NCI-H526 treated with DMSO at 0.1 percent for 48 hours (cell line): ENCODE data around the gene SNAP29.
"Not testable (repeated sequence)": the region's sequence is repeated elsewhere in the genome, so short reads cannot be mapped to it uniquely, and the experiment has no call there.

Experiments used
- DNase-seq: peaks from one replicate; lab custom pipeline; 2025; lab: John Stamatoyannopoulos, UW

Gene SNAP29

DNA sequence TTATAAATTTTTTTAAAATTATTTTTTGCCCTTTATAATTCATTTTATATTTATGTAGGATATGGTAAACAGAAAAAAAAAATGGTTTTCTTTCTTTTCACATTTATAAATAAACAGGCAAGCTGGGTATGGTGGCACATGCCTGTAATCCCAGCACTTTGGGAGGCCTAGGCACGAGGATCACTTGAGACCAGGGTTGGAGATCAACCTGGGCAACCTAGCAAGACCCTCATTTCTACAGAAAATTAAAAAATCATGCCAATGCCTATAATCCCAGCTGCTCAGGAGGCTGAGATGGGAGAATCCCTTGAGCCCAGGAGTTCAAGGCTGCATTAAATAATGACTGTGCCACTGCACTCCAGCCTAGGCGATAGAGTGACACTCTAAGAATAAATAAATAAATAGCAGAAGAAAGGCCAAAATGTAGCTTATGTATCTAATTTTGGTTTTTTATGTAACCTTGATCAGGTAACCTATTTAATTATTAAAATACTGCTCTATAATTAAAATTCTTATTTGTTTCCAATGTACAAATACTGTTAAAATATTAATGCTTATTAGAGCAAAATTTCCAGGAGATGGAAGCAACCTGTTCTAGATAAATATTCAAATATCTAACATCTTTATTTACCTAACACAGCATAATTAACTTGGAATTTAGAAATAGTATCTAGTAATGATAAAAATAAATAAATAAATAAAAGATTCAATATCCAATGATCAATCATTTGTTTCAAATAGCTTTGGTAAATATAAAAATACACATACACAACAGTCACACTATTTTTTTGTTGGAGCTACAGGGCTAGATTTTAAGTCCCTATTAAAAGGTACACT, 21.6 kb upstream of the SNAP29 start:
- DNase-seq: no peak

DNA sequence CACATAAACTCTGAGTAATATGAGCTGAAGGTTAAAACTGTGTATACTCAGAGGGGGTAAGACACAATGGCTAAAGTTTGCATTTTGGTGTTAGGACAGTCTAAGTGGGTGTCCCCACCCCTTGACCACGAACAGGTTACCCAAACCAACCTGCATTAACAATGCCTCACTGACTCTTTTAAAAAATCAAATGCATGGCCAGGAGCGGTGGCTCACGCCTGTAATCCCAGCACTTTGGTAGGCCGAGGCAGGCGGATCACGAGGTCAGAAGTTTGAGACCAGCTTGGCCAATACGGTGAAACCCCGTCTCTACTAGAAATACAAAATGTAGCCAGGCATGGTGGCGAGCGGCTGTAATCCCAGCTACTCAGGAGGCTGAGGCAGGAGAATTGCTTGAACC, 19.5 kb upstream of the SNAP29 start:
- DNase-seq: not testable (repeated sequence)

DNA sequence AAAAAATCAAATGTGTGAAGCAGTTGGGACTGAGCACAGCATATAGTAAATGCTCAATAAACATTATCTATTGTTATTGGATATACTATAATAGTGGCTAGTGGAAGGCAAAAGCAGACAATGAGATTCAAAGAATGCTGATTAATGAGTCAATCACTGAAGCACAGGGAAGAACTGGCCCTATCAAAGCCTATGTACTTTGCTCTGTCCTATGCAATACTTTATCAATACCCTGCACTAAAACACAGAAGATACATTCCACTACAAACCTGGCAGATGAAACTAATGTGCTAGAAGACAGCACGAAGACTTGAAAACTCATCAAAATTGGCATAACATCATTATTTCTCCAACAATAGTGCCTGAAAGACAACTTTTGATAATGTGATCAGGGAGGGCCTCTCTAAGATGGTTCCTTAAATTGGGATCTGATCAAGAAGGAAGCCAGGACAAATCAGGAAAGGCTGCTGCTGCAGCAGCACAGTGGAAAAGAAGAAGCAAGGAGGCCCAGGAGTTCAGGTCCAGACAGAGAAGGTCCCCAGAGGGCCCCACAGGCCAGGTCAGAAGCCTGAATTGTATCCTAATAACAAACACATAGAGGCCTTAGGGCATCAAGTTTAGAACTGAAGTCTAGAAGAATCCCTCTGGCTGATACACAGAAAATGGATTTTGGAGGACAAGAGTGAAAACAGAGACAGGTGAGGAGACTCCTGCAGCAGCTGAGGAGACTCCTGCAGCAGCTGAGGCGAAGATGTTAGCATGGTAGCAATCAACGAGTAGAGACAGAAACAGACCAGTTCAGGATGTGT, 18.8 kb upstream of the SNAP29 start:
- DNase-seq: no peak

DNA sequence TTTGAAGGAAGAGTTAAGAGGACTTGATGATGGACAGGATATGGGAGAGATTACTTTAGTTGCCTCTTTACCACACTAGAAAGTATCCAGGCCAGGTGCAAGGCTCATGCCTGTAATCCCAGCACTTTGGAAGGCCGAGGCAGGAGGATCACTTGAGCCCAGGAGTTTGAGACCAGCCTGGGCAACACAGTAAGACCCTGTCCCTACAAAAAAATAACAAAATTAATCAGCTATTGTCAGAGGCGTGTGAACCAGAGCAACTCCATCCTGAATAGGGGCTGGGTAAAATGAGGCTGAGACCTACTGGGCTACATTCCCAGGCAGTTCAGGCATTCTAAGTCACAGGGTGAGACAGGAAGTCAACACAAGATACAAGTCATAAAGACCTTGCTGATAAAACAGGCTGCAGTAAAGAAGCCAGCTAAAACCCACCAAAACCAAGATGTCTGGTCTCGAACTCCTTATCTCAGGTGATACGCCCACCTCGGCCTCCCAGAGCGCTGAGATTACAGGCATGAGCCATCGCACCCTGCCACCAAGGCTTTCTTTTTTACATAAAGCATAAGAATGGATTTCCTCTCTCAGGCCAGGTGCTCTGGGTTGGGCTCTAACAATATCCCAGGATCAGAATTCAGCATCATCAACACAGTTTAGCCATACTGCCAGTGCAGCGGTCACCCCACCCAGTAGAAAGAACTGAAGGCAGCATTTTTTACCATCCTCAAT, 18.0 kb upstream of the SNAP29 start:
- no peak for DNase-seq

DNA sequence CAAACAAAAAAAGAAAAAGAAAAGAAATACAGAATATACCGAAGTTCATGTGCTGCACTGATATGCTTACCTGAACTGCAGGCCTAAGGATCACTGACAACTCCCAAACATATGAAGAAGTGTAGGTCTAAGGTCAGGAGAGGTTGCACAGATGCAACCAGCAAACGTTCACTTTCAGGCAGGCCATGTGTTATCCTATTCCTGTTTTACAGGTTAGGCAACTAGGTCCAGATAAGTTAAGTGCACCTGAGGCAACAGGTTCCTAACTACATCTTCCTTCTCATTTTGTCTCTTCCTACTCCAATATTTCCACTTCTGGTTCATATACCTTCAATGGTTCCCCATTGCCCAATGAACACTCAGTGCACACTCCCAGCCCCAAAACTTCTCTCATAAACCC, 15.3 kb upstream of the SNAP29 start:
- no peak for DNase-seq

DNA sequence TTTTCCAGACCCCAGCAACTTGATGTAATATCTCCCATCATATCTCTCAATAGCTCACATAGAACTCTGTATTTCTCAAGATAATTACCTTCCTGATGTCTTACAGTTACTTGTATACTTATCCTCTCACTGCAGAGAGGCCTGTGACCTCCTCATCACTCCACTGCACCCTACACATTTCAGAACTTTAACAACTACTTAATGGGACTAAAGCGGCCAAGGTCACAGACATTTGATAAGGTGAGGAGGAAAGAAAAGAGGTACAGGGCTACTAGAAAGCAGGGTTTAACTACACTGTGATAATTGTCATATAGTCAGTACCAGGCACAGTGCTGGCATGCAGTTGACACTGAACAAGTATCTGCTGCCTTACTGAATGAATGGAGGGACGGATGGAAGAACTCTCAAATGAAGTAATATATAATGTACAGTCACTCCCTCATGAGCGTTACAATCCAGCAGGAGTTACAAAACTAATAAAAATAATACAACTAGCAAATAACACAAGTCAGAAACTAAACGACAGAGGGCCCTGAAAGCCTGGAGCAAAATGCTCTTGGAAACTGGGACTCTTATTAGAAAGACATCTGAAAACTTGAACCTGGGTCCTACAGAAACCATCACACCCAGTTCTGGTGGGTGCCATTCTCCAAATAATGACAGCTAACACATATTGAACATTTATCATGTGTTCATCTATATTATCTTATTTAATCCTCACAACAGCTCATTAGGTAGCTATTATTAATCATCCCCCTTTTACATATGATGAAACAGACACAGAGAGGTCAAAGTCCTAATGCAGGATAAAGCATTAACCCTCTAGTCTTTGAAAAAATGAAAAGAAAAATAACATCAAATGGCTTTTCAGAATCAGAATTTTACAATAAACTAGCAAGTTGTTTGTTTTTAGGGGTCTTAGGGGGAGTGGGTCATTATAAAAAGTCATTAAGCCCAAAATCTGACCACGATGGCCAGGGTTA, 14.5 kb upstream of the SNAP29 start:
- DNase-seq: no peak

DNA sequence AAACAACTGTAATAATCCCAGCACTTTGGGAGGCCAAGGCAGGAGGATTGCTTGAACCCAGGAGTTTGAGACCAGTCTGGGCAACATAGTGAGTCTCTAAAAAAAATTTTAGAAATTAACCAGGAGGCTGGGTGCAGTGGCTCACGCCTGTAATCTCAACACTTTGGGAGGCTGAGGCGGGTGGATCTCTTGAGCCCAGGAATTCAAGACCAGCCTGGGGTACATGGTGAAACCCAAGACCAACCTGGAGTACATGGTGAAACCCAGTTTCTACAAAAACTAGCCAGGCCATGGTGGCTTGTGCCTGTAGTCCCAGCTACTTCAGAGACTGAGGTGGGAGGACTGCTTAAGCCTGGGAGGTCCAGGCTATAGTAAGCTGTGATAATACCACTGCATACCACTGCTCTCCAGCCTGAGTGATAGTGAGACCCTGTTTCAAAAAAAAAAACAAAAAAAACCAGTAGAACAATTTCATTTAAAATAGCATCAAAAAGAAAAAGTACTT, 11.4 kb upstream of the SNAP29 start:
- no peak for DNase-seq

DNA sequence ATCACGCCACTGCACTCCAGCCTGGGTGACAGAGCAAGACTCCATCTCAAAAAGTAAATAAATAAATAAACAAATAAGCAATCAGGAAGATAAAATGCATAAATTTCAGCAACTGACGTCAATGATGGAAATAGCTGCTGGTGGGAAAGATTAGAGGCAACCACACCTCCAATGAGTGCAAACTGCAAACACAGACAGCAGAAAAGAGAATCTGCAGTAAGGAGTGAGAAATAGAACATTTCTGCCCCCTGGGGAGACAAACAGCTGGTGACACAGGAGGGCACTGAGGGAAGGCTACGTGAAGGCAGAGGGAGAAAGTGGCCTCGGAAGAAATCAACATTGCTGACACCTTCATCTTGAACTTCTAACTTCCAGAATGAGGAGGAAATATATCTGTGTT, 6.7 kb upstream of the SNAP29 start:
- DNase-seq: no peak

DNA sequence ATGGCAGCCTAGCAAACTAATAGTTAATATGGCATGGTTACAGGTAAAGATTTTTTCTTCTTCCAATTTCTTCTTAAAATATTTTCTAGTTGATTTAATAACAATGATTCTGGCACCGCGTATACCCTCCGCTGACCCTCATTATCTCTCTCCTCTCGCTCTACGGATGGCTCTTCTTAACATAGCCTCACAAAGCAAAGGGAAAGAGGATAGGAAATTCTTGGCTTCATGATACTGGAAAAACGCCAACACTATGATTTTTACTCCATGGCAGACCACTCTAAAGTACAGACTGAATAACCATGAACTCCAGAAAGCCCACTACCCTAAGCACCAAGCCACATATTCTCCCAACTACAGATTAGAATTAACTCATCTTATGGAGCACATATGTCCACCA, 6.3 kb upstream of the SNAP29 start:
- DNase-seq: no peak

DNA sequence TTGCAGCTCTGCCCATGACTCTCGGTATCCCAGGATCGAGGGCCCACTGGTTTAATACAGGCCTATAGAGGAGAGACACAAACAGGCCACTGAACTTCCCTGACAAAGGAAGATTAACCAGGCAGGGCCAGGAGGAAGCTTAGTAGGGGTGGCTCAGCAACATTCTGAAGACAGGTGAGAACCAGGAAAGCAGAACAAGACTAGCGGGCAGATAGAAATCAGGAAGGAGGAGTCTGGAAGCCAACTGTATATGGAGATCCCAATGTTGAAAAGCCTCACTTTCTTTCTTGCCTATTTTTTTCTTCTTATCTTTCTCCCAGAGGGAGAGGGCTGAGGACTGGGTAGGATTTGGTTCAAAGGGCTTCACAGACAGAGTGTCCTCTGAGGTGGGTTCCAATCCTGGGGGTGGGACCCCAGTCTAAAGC, 5.6 kb upstream of the SNAP29 start:
- DNase-seq: no peak

DNA sequence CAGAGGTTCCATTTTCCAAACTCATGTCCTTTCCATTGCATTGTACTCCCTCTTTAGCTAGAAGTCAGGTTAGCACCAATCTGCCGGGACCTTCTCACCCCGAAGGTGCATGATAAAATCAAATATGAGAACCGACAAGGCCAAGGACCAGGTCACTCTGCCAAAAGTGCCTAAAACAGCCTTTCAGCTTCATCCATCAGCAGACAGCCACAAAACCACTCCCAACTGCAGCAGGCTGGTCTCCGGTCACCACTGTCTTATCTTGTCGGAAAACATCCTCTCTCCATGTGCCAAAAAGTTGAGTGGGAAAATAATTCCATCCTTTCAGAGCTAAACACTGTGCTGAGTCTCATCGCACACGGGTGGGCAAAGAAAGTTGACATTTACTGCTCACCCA, 1.6 kb upstream of the SNAP29 start:
- DNase-seq: no peak

DNA sequence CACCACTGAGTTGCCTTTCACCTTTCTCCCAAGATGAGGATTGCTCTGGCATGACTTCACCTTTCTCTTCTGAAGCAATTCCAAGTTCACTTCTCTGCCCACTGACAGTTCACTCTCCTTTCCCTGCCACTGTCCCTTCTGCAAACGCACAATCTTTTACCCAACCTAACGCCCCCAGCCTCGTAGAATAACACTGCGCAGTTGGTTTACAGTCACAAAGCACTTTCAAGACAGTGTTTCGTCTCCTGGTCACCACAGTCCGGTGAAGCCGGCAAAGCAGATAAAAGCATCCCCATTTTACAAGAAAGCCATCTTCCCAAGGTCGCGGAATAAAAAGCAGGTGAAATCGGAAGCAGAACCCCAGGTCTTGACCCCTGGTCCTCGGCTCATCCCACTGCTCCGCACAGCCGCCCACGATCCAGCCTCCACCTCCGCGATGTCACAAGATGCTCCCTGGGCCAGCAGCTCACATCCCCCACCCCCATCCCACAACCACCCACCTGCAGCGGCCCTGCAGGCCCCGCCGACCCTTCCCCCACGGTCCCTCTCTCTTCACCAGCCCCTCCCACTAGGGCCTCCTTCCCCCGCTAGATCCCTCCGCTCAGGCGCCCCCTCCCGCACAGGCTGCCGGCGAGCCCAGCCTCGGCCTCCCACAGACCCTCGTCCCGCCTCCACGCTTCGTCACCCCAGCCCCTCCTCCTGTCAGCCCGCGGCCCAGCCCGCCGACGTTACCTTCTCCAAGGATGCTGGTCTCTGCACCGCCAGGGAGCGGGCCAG, 781 bp upstream of the SNAP29 start:
- DNase-seq: peak; percentile 62

DNA sequence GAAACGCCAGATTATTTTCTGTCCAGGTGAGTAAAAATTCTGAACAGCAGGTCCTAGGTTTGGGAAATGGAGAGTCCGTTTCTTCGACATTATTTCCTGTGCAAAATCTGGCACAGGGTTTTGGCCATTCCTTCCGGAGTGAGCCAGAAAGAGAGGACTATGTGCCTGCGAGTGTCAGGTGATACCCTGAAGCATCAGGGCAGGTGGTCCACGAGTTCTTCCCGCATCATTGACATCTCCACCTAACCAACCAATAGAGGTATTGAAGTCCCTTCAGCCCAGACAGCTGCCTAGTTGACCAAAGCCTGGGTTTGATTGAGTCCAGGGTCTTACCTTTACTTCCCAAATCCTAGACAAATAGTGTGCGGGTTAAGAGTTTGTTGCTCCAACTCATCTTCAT, 808 bp downstream of the SNAP29 start:
- no peak for DNase-seq

DNA sequence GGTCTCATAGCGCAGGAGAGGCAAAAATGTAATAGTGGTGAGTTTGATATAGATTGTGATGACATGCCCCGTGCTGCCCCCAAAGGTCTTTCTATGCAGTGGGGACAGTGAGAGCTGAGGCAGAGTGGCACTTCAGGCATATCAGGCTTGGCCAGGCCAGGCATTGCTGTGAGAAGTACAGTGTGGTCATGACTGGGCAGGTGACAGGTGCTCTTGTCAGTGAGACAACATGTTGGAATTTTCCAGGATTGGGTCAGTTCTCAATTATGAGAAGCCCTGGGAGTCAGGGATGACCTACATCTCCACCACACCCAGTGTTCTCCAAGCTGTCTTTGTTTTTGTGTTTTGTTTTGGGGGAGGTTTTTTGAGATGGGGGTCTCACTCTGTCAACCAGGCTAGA, 3.7 kb downstream of the SNAP29 start:
- DNase-seq: no peak

DNA sequence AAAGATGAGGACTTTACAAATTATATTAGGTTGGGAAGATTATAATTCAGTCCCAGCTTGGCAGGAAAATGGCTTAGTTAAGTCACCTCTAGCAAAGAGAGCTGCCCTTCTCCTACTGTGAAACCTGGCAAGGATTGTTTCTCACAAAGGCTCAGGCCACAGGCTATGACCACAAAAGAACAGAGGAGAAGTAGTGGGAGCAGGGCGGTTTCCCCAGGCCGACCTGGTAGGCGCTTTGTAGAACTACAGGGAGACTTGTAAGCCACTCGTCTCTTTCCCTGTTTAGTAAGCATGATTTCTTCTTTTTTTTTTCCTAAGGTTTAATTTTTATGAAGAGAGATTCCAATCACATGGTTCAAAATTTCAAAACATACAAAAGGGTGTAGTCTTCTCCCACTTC, 4.6 kb downstream of the SNAP29 start:
- no peak for DNase-seq

DNA sequence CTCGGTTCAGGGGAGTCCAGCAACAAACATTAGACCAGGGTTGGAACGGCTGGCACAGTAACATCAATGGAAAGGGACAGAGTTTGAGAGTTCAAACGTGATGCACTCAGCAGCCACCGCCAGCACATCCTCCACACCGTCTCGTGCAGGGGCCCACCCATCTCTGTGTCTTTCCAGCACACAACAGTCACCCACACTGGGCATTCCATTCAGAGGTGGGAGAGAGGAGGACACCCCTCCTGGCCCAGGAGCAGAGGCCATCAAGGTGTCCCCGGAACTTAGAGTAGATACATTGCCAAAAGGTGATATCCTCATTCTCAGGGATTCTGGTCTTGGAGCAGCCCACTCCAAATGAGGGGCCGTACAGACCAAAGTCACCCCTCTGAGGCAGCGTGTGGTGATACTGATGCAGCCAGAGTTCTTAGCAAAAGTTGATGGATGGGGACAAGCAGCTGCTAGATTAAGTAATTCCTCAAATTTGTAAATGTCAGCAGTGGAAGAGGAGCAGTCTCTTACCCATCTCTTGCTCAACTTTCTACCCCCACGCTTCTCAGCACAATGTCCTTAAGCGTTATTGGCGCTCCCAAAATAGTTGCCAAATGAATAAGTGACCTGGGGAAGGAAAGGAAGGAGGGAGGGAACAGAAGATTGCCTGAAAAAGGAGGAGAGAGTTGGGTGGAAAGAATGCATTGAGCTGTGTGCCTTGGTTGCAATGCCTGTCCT, 5.5 kb downstream of the SNAP29 start:
- no peak for DNase-seq

DNA sequence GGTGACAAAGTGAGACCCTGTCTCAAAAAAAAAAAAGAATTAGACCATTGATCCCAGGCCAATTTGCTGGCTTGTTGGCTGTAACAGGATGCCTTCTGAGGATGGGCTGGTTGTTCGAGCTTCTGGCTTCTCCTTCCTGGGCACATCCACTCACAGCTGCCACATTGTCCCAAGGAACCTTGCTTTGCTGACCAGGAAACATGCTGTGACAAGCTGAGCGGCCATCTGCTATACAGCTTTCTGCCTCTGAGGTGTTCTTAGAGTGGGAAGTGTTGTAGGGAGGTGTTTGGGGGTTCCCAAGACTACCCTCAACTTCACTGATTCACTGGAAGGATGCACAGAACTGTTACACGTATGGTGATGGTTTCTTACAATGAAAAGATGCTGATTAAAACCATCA, 6.5 kb downstream of the SNAP29 start:
- no peak for DNase-seq

DNA sequence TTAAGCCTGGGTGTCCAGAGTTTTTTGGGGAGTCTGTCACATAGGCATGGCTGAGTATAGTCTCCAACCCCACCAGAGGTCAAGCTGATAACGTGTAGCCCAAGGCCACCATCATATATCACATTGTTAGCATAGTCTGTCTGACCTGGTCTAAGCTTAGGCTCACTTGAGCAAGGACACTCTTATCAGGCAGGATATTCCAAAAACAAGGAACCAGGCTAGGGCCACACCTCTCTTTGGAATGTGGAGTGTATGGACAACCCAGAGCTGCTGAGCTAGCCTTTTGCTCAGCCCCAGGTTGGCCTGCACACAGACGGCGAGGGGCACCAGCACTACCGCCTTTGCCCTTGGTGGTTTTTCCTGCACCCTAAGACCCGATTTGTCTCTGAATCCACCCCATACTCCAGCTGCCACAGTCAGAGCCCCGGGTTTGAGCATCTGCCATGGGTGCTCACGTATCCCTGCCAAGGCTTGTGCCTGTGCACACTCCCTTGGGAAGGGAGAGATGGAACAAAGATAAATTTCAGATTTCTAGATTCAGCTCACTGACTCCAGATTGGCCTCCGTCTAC, 7.2 kb downstream of the SNAP29 start:
- no peak for DNase-seq

DNA sequence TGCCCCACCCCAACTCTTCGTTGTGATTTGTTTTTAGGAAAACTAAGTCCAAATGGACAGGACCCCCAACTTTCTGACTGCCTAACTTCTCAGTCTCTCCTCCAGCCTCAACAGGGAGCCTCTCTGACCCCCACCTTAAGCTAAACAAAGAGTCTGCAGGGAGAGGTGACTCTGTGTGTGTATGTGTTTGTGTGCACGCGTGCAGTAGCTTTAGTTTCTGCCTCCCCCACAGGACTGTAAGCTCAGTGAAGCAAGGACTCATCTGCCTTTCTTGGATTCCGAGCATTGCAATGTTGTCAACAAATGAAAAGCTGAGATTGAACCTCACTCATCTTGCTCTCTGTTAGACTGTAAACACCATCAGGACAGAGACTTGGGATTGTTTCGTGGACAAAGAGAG, 7.9 kb downstream of the SNAP29 start:
- DNase-seq: no peak
